ENCODE results near the gene ZNF616.
"Not testable (repeated sequence)": the region's sequence is repeated elsewhere in the genome, so short reads cannot be mapped to it uniquely, and the experiment has no call there.

The ZNF616 gene

DNA sequence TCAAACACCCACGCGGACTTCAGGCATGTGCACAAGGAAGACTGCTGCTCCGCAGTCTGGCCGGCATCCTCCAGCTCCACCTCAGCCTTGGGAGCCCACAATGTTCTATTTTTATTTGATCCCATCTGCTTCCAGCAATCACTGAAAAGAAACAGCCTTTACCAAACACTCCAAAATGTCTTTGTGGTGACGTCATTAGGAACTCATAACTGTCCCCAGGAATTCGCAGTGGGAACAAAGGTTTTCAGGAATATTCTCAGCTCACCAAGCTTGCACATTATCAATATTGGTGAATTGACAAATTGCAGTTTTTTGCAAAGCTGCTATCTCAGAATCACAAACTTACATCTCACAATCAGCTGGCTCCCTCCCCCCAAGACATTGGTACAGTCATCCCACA, 29.0 kb downstream of the ZNF616 start:
- DNase-seq: no peak

DNA sequence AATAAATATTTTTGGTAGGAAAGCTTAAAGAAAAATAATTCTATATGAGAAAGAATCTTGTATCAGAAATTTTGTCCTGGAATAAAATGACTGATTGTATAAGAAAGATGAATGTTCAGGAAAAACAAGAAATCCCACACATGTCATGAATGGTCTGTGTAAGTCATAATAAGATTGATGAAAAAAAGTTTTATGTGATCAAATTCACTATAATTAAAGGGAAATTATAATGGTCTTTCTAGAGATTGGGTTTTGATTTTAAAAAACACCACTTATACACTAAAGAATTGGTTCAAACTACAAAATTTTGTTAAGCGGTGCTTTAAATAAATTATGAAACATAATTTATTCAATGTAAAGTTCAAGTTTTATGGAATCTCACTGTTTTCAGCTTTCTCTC, 37.0 kb downstream of the ZNF616 start:
- DNase-seq: no peak

DNA sequence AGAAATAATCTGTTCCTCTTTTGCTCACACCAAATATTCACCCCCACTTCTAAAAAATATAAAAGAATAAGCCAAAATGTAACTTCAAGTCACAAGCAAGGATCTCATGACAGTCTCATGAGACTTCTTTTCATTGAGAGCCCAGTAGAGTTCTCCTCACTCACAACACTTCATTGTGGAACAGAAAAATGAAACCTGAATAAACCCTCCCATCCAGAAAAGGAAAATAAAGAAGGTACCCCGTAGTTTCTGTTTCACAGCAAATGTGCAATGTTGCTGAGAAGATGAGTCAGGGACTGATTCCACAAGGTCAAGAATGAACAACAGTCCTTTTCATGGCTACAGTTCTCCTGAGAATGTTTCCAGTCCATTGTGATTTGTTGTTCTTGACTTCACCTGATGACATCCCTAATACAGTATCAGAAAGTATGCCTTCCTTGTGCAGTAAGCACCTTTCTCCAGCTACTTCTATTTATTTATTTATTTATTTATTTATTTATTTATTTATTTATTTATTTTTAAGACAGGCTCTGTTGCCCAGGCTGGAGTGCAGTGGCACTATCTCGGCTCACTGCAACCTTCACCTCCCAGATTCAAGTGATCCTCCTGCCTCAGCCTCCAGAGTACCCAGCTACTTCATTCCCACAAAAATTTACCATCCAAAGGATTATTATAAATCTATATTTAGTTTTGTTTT, 37.7 kb downstream of the ZNF616 start:
- DNase-seq: no peak

DNA sequence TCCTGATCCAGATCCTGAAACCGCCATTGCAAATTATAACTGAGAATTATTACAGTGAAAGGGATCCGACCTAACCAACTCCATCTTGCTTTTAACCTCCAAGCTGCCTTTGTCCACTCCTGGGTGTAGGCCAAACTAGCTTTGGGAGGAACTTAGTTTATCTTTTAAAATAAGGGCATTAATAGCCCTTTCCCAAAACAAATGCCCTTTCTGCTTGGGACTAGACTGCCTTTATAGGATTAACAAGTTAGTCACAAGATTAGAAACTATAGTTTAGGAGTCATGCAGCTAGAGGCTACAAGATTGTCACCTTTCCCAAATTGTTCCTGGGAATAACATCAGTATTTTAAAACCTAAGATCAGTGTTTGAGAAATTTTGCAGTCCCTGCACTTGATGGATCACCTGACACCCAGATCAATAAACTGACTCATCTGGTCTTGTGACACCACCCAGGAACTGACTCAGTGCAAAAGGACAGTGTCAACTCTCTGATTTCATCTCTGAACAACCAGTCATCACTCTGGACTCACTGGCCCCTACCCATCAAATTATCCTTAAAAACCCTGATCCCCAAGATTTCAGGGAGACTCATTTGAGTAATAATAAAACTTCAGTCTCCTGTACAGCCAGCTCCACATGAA, 40.1 kb downstream of the ZNF616 start:
- no peak for DNase-seq

DNA sequence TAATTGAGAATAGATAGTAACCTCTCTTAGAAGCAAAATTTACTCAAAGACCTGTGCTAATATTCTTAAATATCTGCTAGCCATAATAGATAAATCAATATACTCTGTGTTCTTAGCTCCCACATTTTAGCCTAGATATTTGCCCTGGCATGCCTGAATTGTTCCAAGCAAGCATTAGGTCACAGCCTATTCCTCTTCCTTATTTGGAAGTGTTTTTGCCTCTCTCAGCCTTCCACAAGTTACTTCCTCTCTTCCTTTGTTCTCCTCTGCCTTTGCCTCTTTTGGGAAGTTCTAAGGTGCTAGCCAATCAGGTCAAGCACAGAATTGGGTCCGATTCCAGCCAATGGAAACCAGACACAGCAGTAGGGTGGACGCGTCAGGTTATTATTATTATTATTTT, 43.3 kb downstream of the ZNF616 start:
- DNase-seq: not testable (repeated sequence)

DNA sequence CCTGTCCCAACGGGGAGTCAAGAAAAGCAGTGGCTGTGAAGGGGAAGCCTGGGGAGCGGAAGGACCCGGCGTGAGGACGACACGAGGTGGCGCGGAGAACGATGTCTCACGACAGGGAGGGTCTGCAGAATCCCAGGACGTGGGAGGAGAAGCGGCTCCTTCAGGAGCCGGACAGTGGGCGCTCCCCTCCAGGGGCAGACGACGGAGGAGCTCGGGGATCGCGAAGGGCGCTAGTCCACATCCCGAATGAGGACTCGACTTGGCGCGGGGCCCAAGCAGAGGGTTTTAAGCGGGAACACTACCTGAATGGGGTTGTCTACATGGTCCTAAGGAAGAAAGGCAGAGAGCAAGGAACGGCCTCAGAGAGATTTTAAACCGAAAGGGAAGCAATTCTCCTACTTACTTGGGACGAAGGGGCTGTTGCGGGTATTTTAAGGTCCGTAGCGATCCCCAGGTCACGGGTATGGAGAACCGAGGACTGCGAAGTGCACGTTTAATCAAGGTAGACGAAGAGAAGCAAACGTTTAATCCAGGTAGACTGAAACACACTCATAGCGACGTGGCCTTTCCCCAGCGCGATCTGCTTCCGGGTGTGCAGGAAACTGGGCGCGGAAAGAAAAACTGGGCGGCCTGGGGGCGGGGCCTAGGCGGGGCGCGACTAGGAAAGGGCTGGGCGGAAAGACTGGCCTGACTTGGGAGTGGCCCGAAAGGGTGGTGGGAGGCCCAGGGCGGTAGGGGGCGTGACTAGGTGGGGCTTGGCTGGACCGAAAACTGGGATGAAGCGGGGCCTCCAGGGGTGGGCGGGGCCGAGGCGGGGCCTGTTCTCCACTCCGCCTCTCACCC, 44.3 kb downstream of the ZNF616 start, which contains the start of gene ZNF841:
Gene ZNF841 (minus strand): TSS at position 594 of the 843 bp plus-strand sequence. CDS start 10,964 bp downstream, outside the sequence.
- peak; percentile 17 to 96 (median 87) for DNase-seq

DNA sequence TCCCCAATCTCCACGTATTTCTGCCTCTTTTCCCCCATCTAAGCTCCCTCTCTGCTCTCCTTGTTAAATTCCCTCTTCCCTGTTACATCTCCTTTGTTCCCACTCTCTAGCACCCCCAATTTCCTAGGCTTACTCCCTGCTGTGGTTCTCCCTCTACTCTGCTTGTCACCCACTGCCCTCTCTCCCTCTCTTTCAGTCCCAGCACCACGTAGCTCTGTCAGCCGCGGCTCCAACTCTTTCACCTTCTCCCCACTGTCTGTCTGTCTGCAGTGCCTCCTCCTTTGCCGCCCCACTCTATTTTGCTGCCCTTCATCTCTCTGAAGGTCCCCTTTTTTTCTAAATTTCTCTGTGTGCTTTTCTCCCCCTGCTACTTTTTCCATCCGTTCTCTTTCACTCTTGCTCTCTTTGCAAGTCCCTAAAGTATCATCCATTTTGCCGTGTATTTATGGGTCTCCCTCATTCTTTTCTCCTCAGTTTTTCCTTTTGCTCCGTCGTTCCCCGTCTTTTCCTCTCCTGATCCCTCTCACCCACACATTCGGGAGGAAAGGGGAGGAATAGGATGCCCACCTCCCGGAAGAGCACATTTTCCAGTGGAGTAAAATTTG, 45.1 kb downstream of the ZNF616 start:
- DNase-seq: peak in 2 of 51 donors; percentile 6 to 20

DNA sequence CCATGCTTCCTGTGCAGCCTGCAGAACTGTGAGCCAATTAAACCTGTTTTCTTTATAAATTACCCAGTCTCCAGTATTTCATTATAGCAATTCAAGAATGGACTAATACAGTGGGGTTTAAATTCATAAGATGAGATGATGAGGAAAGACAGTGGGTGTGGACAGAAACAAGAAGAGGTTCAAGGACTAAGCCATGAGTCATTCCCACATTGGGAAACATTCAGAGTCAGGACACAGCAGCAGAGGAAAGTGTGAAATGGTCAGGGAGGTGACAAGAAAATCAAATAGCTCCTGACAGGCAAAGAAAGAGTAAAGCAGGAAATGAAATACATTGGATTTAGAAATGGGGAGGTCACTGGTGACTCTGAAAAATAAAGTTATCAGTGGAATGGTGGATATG, 53.3 kb downstream of the ZNF616 start:
- no peak for DNase-seq

DNA sequence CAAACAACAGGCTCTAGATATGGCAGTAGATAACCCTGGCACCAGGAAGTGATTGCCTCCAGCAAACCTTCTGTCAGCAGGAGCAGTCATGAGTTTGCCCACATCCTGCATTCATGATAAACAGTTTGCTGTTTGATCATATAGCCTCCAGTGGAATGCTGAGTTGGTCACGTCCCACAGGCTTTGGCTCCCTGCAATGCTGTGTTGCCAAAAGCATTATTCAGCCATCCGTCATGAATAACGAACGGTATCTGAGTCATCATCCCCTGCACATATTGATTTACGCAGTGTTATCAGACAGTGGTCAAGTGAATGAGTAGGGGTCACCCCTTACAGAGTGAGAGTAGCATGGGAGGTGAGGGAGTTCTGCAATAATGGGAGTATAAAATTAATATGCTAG, 69.2 kb downstream of the ZNF616 start:
- DNase-seq: no peak

DNA sequence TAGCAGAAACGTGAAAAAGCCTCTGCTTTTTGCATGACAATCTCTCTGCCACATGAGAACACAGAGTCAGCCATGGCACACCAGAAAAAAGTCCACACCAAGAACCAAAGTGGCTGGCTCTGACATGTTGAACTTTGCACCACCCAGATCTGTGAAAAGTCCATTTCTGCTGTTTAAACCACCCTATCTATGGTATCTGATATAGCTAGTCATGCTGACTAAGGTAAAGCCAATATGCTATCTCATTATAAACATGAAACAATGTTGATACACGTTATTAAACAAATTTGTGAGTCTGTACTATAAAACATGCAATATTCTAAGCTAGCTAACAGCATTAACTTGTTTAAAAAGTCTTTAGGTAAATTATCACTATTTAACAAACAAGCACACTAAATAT, 70.1 kb downstream of the ZNF616 start:
- DNase-seq: no peak

DNA sequence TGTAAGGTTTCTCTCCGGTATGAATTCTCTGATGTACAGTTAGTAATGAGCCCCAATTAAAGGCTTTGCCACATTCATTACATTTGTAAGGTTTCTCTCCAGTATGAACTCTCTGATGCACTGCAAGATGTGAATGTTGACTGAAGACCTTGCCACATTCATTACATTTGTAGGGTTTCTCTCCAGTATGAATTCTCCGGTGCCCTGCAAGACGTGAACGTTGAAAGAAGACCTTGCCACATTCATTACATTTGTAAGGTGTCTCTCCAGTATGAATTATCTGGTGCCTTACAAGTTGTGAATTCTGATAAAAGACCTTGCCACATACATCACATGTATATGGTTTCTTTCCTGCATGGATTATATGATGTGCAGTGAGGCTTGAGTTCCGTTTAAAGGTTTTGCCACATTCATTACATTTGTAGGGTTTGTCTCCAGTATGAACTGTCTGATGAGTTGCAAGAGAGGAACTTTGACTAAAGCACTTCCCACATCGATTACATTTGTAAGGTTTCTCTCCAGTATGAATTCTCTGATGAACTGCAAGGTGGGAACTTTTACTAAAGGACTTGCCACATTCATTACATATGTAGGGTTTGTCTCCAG, 73.4 kb downstream of the ZNF616 start:
- DNase-seq: no peak

DNA sequence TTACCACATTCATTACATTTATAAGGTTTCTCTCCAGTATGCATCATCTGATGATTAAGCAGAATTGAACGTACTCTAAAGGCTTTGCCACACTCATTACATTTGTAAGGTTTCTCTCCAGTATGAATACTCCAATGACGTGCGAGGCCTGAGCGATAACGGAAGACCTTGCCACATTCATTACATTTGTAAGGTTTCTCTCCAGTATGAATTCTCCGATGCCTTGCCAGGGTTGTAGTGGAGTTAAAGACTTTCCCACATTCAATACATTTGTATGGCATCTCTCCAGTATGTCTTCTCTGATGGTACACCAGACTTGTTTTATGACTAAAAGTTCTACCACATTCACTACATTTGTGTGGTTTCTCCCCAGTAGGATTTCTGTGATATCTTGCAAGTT, 74.3 kb downstream of the ZNF616 start:
- no peak for DNase-seq

Measured in hypothalamus (tissue), 51 donors.